Measurements from ENCODE around the gene CCNB2.

GRCh38 chr15:59147666-59148065, 42.7 kb downstream of the CCNB2 start:
- TF ChIP-seq CTCF (IDR thresholded peaks at IDR 0.05; ENCODE audit: low read depth, low read length, poor library complexity, severe bottlenecking): no peak
- no peak for TF ChIP-seq EZH2phosphoT487 (IDR thresholded peaks at IDR 0.05; ENCODE audit: borderline replicate concordance, low read length)

Measured in DOHH2 (cell line).